OCI-LY7 (cell line): Measurements from ENCODE around the gene NOTCH3. TPM values are rescaled to one million over a fixed set of nuclear protein-coding genes. Genes with fewer than 3 reads are reported as not detected.

Experiments used
- BruUV-seq: library from RNA; stranded (reverse); fragments of 400-500 nt; replicated peaks from 2 replicates; lab custom pipeline; 2021; lab: Mats Ljungman, UMichigan
- CTCF ChIA-PET: fragments of 300-600 bp; sonication (Branson Sonifier 250); formaldehyde crosslinking; loops from one replicate; lab custom pipeline; 2022; ENCODE audit warnings: antibody characterized with exemption; ENCODE audit not compliant: unreplicated experiment; lab: Charles Lee
- POLR2A ChIA-PET: fragments of 300-600 bp; sonication (Branson Sonifier 250); formaldehyde crosslinking; loops from one replicate; lab custom pipeline; 2022; ENCODE audit warnings: antibody characterized with exemption; lab: Charles Lee
- DNase-seq: peaks from one replicate; pipeline ENCODE4 v3.0.0-alpha.2; 2015; ENCODE audit warnings: low spot score
- H2AFZ ChIP-seq: fragments of 200-600 bp; sonication (generic), shearing (Covaris generic); 2 replicates; pipeline ENCODE4 v1.6.1; 2014; ENCODE audit warnings: mild to moderate bottlenecking, antibody characterized with exemption, low read length, moderate library complexity
- H3K27ac ChIP-seq: fragments of 200-600 bp; sonication (generic); 2 replicates; pipeline ENCODE4 v1.5.1; 2014; ENCODE audit warnings: mixed run types, low read depth, mild to moderate bottlenecking, moderate library complexity, low read length, inconsistent platforms; ENCODE audit not compliant: poor library complexity, severe bottlenecking
- H3K36me3 ChIP-seq: fragments of 200-600 bp; sonication (generic); 2 replicates; pipeline ENCODE4 v1.6.1; 2014; ENCODE audit warnings: mild to moderate bottlenecking, antibody characterized with exemption, low read length, moderate library complexity, mixed read lengths; ENCODE audit not compliant: insufficient read depth
- H3K4me1 ChIP-seq: fragments of 200-600 bp; sonication (generic); 2 replicates; pipeline ENCODE4 v1.5.1; 2014; ENCODE audit warnings: mild to moderate bottlenecking, low read length; ENCODE audit not compliant: insufficient read depth, poor library complexity, severe bottlenecking
- H3K4me2 ChIP-seq: fragments of 200-600 bp; sonication (generic); 2 replicates; pipeline ENCODE4 v1.6.1; 2014; ENCODE audit warnings: mild to moderate bottlenecking, low read length
- H3K4me3 ChIP-seq: fragments of 200-600 bp; sonication (generic); 2 replicates; pipeline ENCODE4 v1.5.1; 2014; ENCODE audit warnings: mild to moderate bottlenecking, low read depth, low read length; ENCODE audit not compliant: poor library complexity, severe bottlenecking
- H3K79me2 ChIP-seq: fragments of 200-600 bp; sonication (generic); 2 replicates; pipeline ENCODE4 v1.6.1; 2016; ENCODE audit warnings: low read depth, mild to moderate bottlenecking, low read length, moderate library complexity, mixed read lengths; ENCODE audit not compliant: insufficient read depth
- H3K9me2 ChIP-seq: fragments of 200-600 bp; sonication (generic); 2 replicates; pipeline ENCODE4 v1.6.1; 2016; ENCODE audit warnings: mild to moderate bottlenecking, low read length, mixed read lengths; ENCODE audit not compliant: insufficient read depth
- H3K9me3 ChIP-seq: fragments of 200-600 bp; sonication (generic); 2 replicates; pipeline ENCODE4 v1.6.1; 2014; ENCODE audit warnings: mild to moderate bottlenecking, mixed run types, low read length, mixed read lengths
- H4K20me1 ChIP-seq: fragments of 200-600 bp; sonication (generic); 2 replicates; pipeline ENCODE4 v1.6.1; 2014; ENCODE audit warnings: mild to moderate bottlenecking, antibody characterized with exemption, low read length, moderate library complexity, mixed read lengths; ENCODE audit not compliant: insufficient read depth
- CTCF ChIP-seq: fragments of 200-600 bp; sonication (generic); conservative IDR thresholded peaks from 2 replicates; pipeline ENCODE4 v1.5.1; 2014; ENCODE audit warnings: mild to moderate bottlenecking, antibody characterized with exemption, low read length, moderate library complexity, mixed read lengths
- EZH2phosphoT487 ChIP-seq: fragments of 200-600 bp; sonication (generic); IDR thresholded peaks from 2 replicates; pipeline ENCODE4 v1.6.1; 2018; ENCODE audit warnings: low read depth, borderline replicate concordance, mild to moderate bottlenecking, mixed run types, antibody characterized with exemption, low read length, moderate library complexity, mixed read lengths
- intact Hi-C: fragments of 100-400 bp; cut with micrococcal nuclease; formaldehyde crosslinking; loops from one replicate; pipeline ENCODE4 v1.10.0; 2022; ENCODE audit not compliant: unreplicated experiment
- total RNA-seq, 2 experiments: library from RNA; depleted of rRNA in 1 of 2; stranded (reverse); fragments of >200 nt in 1 of 2; shearing (Covaris generic) in 1 of 2; gene quantifications; 2 replicates each; pipeline ENCODE4 v1.2.3, GENCODE V29; 2014 to 2022

Gene NOTCH3
- total RNA-seq, 2 experiments from 2014 or later: 0.25 TPM; not detected in 1

- intact Hi-C loops: no loop called here
- no peak overlapping the region for H2AFZ ChIP-seq
- H3K79me2 ChIP-seq: no peaks in the 10 kb centered on the region
- H3K36me3 ChIP-seq: peaks cover 80% of the 10 kb centered on the region
- H3K4me1 ChIP-seq: no peaks in the 10 kb centered on the region
- H3K9me2 ChIP-seq: no peaks in the 10 kb centered on the region
- H3K9me3 ChIP-seq: no peaks in the 10 kb centered on the region
- H3K4me2 ChIP-seq: no peak overlapping the region
- DNase-seq: no peak
- no peak overlapping the region for H3K27ac ChIP-seq
- no TSS peak for BruUV-seq
- CTCF ChIA-PET: no interaction called here
- no peak overlapping the region for H3K4me3 ChIP-seq
- no peaks in the 10 kb centered on the region for H4K20me1 ChIP-seq
- POLR2A ChIA-PET: no interaction called here
- TF ChIP-seq CTCF (no peak), EZH2phosphoT487 (no peak)
Measured at GRCh38 chr19:15118248-15118647, 82.5 kb downstream of the NOTCH3 start.

- POLR2A ChIA-PET: no interaction called here
Measured at GRCh38 chr19:15116856-15117255, 83.9 kb downstream of the NOTCH3 start.

More at GRCh38 chr19:15116856-15117255, 83.9 kb downstream of the NOTCH3 start:
- DNase-seq: no peak
- Histone ChIP-seq H4K20me1 (no peaks in the 10 kb centered on the region), H3K36me3 (peaks cover 67% of the 10 kb centered on the region), H2AFZ (no peak overlapping the region), H3K4me2 (no peak overlapping the region), H3K9me2 (no peaks in the 10 kb centered on the region), H3K4me1 (no peaks in the 10 kb centered on the region), H3K9me3 (no peaks in the 10 kb centered on the region), H3K79me2 (no peaks in the 10 kb centered on the region), H3K27ac (no peak overlapping the region), H3K4me3 (no peak overlapping the region)
- intact Hi-C loops: no loop called here
- no TSS peak for BruUV-seq
- TF ChIP-seq EZH2phosphoT487: no peak
- no peak for TF ChIP-seq CTCF
- CTCF ChIA-PET: no interaction called here
